ENCODE data around the gene AHR. TPM values are rescaled to one million over a fixed set of nuclear protein-coding genes. Genes with fewer than 3 reads are reported as not detected.
A peak's percentile ranks its signal among the peaks of the same experiment; 100 is the strongest.

Gene AHR
- total RNA-seq, 1 donor from 2014 or later = 149 TPM

- no peak for TF ChIP-seq CTCF (IDR thresholded peaks at IDR 0.05)
- intact Hi-C loops (cut with DNase I) = loop anchor here (10.0 kb wide), 1 partner anchor 235 kb away; no protein-coding TSS in a partner anchor
- no peaks in the 10 kb centered on the region for H3K36me3 ChIP-seq
- H3K27ac ChIP-seq = peak overlapping the region; percentile 97 to 98
- peak overlapping the region; percentile 99 to 100 for H3K4me3 ChIP-seq
- peaks cover 3 to 17% of the 10 kb centered on the region in 2 donors for H3K4me1 ChIP-seq
- no peaks in the 10 kb centered on the region for H3K9me3 ChIP-seq
- H3K27me3 ChIP-seq = no peaks in the 10 kb centered on the region
- no peak for DNase-seq (ENCODE audit: low spot score in 2 of 2)
Measured at GRCh38 chr7:17300012-17300411, 1.6 kb downstream of the AHR start.

- DNase-seq (ENCODE audit: low spot score in 2 of 2) = no peak
- peak overlapping the region; percentile 99 to 100 for H3K4me3 ChIP-seq
- no peaks in the 10 kb centered on the region for H3K27me3 ChIP-seq
- peak overlapping the region; percentile 97 to 98 for H3K27ac ChIP-seq
- H3K36me3 ChIP-seq = no peaks in the 10 kb centered on the region
- no peaks in the 10 kb centered on the region for H3K9me3 ChIP-seq
- no peak for TF ChIP-seq CTCF (IDR thresholded peaks at IDR 0.05)
- intact Hi-C loops (cut with DNase I) = loop anchor here (10.0 kb wide), 1 partner anchor 234 kb away; no protein-coding TSS in a partner anchor
- H3K4me1 ChIP-seq = peaks cover 6 to 21% of the 10 kb centered on the region in 2 donors
Measured at GRCh38 chr7:17300437-17300836, 2.0 kb downstream of the AHR start.

- no peaks in the 10 kb centered on the region for H3K27me3 ChIP-seq
- intact Hi-C loops (cut with DNase I) = loop anchor here (10.0 kb wide), 1 partner anchor 233 kb away; no protein-coding TSS in a partner anchor
- DNase-seq (ENCODE audit: low spot score in 2 of 2) = no peak
- TF ChIP-seq CTCF (IDR thresholded peaks at IDR 0.05) = peak in 2 of 3 experiments; percentile 58 to 65
- H3K4me1 ChIP-seq = peaks cover 10 to 33% of the 10 kb centered on the region in 2 donors
- peak overlapping the region; percentile 21 to 46 for H3K27ac ChIP-seq
- H3K9me3 ChIP-seq = no peaks in the 10 kb centered on the region
- no peaks in the 10 kb centered on the region for H3K36me3 ChIP-seq
- peak overlapping the region; percentile 99 to 100 for H3K4me3 ChIP-seq
Measured at GRCh38 chr7:17301471-17302456, 3.3 kb downstream of the AHR start.

- H3K4me1 ChIP-seq = peaks cover 10 to 42% of the 10 kb centered on the region in 2 donors
- intact Hi-C loops (cut with DNase I) = loop anchor here (10.0 kb wide), 1 partner anchor 232 kb away; no protein-coding TSS in a partner anchor
- H3K4me3 ChIP-seq = peak overlapping the region; percentile 23 to 100
- H3K27me3 ChIP-seq = no peaks in the 10 kb centered on the region
- H3K9me3 ChIP-seq = no peaks in the 10 kb centered on the region
- H3K27ac ChIP-seq = peak overlapping the region in 1 of 2 donors; percentile 31
- peak in 1 of 3 experiments; percentile 23 for TF ChIP-seq CTCF (IDR thresholded peaks at IDR 0.05)
- no peaks in the 10 kb centered on the region for H3K36me3 ChIP-seq
- no peak for DNase-seq (ENCODE audit: low spot score in 2 of 2)
Measured at GRCh38 chr7:17302575-17303142, 4.2 kb downstream of the AHR start.

- H3K27ac ChIP-seq = peak overlapping the region in 1 of 2 donors; percentile 52
- intact Hi-C loops (cut with DNase I) = loop anchor here (10.0 kb wide), 1 partner anchor 230 kb away; no protein-coding TSS in a partner anchor
- no peak for TF ChIP-seq CTCF (IDR thresholded peaks at IDR 0.05)
- H3K9me3 ChIP-seq = no peaks in the 10 kb centered on the region
- DNase-seq (ENCODE audit: low spot score in 2 of 2) = no peak
- H3K36me3 ChIP-seq = no peaks in the 10 kb centered on the region
- H3K4me3 ChIP-seq = peak overlapping the region in 1 of 2 donors; percentile 24
- no peaks in the 10 kb centered on the region for H3K27me3 ChIP-seq
- H3K4me1 ChIP-seq = peaks cover 10 to 50% of the 10 kb centered on the region in 2 donors
Measured at GRCh38 chr7:17304926-17305325, 6.5 kb downstream of the AHR start.

Data from ascending aorta (tissue), 2 donors.